BE2C (cell line): ENCODE measurements around the gene CROCC2.

Experiments
- DNase-seq: peaks from one replicate; pipeline ENCODE4 v3.0.0-alpha.2; 2020
- H3K27me3 ChIP-seq: fragments of 250-450 bp; sonication (Bioruptor Pico); 2 replicates; pipeline ENCODE4 v1.5.1; 2020; ENCODE audit warnings: mild to moderate bottlenecking
- H3K36me3 ChIP-seq: fragments of 250-450 bp; sonication (Bioruptor Pico); 2 replicates; pipeline ENCODE4 v1.5.1; 2020; ENCODE audit warnings: mild to moderate bottlenecking
- H3K4me1 ChIP-seq: fragments of 250-450 bp; sonication (Bioruptor Pico); 2 replicates; pipeline ENCODE4 v1.5.1; 2020
- H3K4me3 ChIP-seq: 2 replicates; pipeline ENCODE4 v1.5.1; 2011; ENCODE audit warnings: low read depth, low read length
- H3K9me3 ChIP-seq: fragments of 250-450 bp; sonication (Bioruptor Pico); 2 replicates; pipeline ENCODE4 v1.5.1; 2020
- CTCF ChIP-seq: IDR thresholded peaks from 2 replicates; pipeline ENCODE4 v1.5.1; 2012; ENCODE audit warnings: mild to moderate bottlenecking, low read depth, low read length

Gene CROCC2

DNA sequence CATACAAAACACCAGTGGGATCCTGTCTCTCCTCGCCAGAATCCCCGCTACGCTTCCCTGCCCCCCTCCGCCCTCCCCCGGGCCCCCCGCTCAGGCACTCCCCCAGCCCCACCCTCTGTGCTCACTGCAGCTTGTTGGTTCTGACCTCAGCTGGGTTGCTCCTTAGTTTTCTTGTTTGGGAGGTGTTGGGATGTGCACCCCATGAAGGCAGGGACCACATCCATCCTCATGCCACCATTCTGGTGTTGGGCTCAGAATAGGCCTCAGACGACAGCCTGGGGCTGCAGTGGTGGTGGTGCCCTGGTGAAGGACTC lies 96.9 kb downstream of the CROCC2 start:
- Histone ChIP-seq H3K9me3 (0 out of 2 replicates have a peak, but pooled peaks cover 2% of the 10 kb centered on the region), H3K4me3 (no peak overlapping the region), H3K36me3 (no peaks in the 10 kb centered on the region), H3K4me1 (no peaks in the 10 kb centered on the region), H3K27me3 (peaks cover 9% of the 10 kb centered on the region)
- no peak for TF ChIP-seq CTCF
- DNase-seq, result no peak

GRCh38 chr2:241003369-241003768 lies 97.2 kb downstream of the CROCC2 start:
- Histone ChIP-seq H3K4me1 (no peaks in the 10 kb centered on the region), H3K36me3 (no peaks in the 10 kb centered on the region), H3K4me3 (no peak overlapping the region), H3K9me3 (0 out of 2 replicates have a peak, but pooled peaks cover 2% of the 10 kb centered on the region), H3K27me3 (peaks cover 9% of the 10 kb centered on the region)
- no peak for DNase-seq
- no peak for TF ChIP-seq CTCF

DNA sequence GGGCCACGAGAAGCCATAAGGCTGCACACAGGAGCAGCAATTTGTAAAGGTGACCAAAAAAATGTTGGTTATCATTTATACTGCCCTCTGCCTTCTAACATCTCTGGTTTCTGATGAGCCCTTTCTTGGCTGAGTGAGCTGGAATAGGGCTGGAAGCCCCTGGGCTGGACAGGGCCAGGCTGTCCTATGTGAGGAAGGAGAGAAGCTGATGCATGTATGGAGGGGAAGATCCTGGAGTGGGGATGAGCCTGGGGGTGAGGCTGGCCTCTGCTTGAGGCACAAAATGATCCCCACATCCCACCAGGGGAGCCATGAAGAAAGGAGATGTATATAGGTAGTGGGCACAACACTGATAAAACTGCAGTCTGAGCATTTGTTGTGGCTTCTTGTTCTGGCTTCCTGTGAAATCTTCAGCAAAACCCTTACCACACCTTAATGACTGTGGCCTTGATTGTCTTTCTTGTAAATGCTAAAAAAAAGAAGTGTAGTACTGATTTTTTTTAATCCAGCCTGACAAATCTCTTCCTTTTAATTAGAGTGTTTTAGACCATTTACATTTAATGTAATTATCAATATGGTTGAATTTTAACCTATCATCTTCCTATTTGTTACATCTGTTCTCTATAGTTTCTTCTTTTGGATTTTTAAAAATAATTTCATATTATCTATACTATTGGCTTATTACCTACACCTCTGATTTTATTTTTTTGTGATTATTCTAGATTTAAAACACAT lies 97.9 kb downstream of the CROCC2 start:
- H3K4me1 ChIP-seq, result no peaks in the 10 kb centered on the region
- no peak for DNase-seq
- peaks cover 4% of the 10 kb centered on the region for H3K27me3 ChIP-seq
- no peak overlapping the region for H3K4me3 ChIP-seq
- H3K36me3 ChIP-seq, result no peaks in the 10 kb centered on the region
- no peak for TF ChIP-seq CTCF
- H3K9me3 ChIP-seq, result 0 out of 2 replicates have a peak, but pooled peaks cover 2% of the 10 kb centered on the region

DNA sequence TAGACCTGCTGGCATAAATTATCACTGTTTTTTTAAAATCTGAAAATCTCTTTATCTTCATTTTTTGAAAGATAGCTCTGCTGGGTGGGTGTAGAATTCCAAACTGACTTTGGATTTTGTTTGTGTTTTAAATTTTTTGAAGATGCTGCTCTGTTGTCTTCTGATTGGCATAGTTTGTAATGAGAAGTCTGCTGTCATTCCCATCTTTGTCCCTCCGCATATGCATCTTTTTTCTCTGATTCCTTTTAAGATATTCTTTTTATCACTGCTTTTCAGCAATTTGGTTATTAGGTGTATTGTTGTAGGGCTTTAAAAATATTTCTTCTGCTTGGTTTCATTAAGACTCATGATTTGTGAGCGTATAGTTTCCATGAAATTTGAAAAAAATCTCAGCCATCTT lies 99.4 kb downstream of the CROCC2 start:
- no peak overlapping the region for H3K4me3 ChIP-seq

DNA sequence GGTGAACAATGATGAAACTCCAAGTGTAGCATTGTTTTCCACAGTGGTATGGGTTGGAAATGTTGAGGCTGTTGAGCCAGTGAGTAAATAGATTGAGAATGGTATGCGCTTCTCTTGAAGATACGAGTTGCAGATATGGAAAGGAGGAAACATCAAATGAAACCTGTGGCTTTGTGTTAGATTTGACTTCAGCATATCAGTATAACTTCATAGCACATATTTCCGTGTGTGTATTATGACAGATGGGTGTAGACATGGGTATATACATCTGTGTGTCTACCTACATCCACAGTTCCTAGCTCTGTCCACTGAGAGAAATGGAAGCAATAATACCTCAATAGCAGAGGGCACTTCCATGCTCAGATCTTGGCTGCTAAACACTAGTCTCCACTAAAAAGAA lies 100.3 kb downstream of the CROCC2 start:
- H3K4me3 ChIP-seq, result no peak overlapping the region
- 0 out of 2 replicates have a peak, but pooled peaks cover 2% of the 10 kb centered on the region for H3K9me3 ChIP-seq
- no peaks in the 10 kb centered on the region for H3K4me1 ChIP-seq
- DNase-seq, result no peak
- no peak for TF ChIP-seq CTCF
- H3K27me3 ChIP-seq, result no peaks in the 10 kb centered on the region
- no peaks in the 10 kb centered on the region for H3K36me3 ChIP-seq

More for the DNA sequence above, 99.4 kb downstream of the CROCC2 start:
- H3K27me3 ChIP-seq, result no peaks in the 10 kb centered on the region
- DNase-seq, result no peak
- no peaks in the 10 kb centered on the region for H3K36me3 ChIP-seq
- 0 out of 2 replicates have a peak, but pooled peaks cover 2% of the 10 kb centered on the region for H3K9me3 ChIP-seq
- no peak for TF ChIP-seq CTCF
- no peaks in the 10 kb centered on the region for H3K4me1 ChIP-seq

DNA sequence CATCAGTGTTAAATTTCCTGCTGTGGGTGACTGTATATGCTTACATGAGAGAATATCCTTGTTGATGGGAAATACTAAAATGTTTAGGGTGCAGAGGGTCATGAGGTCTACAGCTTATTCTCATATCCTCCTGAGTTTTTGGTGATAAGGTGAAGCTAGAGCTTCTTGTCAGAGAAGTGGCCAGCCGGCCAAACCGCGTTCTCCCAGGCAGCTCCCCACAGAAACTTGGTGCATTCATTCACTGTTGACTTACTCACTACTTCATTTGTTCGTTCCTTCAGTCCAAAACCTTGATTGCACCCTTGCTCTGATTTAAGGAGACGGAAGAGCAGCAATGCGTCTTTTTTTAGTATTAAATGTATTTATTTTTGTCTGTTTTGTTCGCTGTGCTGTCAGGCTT lies 101.0 kb downstream of the CROCC2 start:
- H3K4me3 ChIP-seq, result no peak overlapping the region
- no peak for DNase-seq
- no peak for TF ChIP-seq CTCF

More for the DNA sequence above, 101.0 kb downstream of the CROCC2 start:
- 0 out of 2 replicates have a peak, but pooled peaks cover 2% of the 10 kb centered on the region for H3K9me3 ChIP-seq
- H3K36me3 ChIP-seq, result no peaks in the 10 kb centered on the region
- no peaks in the 10 kb centered on the region for H3K4me1 ChIP-seq
- no peaks in the 10 kb centered on the region for H3K27me3 ChIP-seq
